ENCODE data around the gene SPAG7.

The SPAG7 gene

DNA sequence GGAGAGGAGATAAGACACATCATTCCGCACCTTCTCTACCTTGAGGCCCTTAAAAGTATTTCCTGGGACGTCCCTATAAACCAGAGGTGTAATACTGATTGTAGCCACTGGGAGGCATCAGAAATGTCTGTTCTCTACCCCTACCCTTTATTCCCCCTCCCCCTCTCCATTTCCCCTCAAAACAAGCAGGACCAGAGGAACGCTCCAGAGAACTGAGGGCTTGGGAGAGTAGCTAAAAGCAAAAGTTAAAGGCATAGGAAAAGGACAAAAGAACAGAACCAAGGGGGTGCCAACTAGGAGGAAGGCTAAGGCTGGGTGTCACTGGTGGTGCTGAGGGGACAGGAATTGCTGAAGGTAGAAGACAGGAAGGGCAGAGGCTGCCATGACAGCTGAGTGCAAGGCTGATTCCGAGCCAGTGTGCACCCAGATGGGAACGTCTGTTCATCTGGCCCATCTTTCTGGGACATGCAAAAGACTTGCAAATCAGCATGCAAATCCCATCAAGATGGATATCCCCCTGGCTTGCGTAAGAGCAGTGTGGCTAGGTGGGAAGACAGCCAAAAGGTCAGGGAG lies 13.1 kb upstream of the SPAG7 start:
- peak; percentile 83 for DNase-seq
- in situ Hi-C loops (cut with MboI; ENCODE audit: low pct_unique_long_range_greater_than_20kb, low sequenced_read_pairs) = no loop called here

DNA sequence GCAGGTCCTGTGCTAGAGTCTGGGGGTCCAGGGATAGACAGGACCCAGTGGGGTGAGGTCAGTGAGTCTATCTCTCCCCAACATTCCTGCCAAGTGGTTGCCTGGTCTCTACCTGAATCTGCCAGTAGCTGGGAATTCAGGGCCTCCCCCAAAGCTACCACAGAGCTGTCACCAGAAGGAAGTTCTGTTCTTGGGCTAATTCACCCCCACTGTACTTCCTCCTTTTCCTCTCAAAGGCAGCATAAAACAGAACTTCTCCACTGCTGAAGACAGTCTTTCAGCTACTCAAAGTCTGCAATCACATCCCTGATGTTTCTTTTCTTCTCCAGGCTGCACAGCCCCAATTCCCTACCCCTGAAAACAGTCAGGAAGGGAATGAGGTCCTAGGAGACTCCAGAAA lies 11.1 kb upstream of the SPAG7 start:
- DNase-seq = peak; percentile 74

DNA sequence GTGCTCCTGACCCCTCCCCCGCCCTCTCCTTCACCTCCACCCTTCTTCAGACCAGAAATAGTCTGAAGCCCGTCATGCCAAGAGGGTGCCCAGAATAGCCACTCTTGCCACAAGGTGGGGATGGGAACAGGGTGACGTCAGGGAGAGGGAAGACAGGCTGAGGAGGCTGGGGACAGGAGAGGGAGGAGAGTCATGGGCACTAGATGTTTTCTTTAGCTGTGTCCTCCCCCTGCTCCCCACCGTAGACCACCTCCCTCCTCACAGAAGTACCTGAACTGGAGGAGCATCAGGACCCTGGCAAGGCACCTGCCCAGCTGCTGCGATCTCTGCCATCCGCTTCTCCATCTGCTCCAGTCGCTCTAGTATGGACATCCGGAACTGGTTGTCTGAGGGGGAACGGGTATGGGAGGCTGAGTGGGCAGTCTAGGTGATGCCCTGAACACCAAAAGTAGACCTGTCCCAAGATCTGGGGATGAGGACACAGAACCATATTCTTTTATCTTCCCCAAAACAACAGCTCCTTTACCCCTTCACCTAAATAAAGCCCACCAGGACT lies 6.6 kb upstream of the SPAG7 start:
- DNase-seq = no peak
- in situ Hi-C loops (cut with MboI; ENCODE audit: low pct_unique_long_range_greater_than_20kb, low sequenced_read_pairs) = no loop called here

More for the DNA sequence above, 11.1 kb upstream of the SPAG7 start:
- in situ Hi-C loops (cut with MboI; ENCODE audit: low pct_unique_long_range_greater_than_20kb, low sequenced_read_pairs) = no loop called here

DNA sequence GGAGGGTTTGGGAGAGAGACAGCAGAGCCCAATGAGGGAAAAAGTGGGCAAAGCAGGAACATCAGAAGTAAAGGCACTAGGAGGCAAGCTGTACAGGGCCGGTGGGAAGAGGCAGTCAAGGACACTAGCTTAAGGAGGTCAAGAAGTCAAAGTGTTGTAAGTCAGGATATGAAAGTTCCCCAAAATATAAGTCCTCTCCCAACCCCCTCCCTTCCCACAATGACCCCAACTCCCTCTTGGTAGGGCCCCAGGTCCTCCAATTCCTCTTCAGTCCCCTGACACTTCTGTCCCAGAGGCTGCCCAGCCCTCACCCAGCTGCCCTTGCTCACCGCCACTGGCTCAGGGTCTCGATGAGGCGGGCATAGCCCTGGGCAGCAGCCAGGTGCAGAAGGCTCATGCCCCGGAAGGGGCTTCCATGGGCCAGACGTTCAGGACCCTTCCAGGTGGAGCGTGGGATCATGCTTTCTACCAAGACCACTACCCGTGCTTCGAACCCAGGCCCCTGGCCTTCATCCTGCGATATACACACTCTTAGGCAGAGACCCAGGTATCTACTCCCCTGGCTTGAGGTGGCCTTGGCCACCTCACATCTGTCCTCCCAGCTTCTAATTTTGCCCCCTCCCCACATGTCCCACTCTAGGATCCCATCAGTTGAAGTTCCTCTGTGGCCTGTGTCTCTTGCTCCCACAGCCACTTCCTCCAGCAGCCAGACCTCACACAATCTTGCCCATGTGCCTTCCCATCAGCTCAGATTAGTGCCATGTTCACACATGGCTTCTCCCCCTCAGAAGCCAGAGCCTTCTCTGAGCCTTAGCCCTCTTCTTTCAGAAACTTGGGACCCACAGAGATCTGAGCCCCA lies 5.9 kb upstream of the SPAG7 start:
- in situ Hi-C loops (cut with MboI; ENCODE audit: low pct_unique_long_range_greater_than_20kb, low sequenced_read_pairs) = no loop called here
- no peak for DNase-seq

DNA sequence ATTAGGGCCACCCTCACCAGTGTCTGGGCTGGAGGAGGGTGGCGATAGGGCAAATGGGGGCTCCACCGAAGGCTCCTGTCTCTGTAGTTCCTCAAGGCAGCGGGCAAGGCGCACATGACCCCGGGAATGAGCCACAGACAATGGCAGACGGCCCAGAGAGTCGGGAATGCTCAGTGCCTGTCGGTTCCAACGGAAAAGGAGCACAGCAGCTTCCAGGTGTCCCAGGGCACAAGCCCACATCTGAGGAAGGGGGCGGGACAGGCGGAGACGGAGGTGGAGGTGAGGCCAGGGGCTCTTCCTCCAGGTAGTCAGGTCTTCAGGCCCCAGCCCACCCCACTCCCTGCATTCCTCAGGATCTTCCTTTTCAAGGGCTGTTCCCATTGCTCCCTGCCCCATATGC lies 5.1 kb upstream of the SPAG7 start:
- no peak for DNase-seq
- in situ Hi-C loops (cut with MboI; ENCODE audit: low pct_unique_long_range_greater_than_20kb, low sequenced_read_pairs) = no loop called here

DNA sequence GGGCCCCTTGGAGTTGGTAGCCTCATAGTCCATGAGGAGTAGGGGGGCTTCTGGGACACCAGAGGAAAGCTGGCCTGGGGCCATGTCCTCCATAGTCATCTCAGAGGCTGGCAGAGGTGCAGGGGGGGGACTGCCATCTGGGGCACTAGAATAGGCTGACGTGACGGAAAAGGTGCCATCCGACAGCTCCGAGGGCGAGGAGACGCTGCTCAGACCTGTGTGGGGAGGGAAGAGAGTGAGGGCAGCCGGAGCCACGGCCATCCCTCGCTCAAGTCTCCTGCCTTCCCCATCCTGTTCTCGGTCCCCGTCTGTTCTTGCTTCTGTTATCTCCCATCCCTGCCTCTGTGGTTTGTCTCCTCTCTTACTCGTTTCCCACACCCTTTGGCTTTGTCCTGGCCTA lies 4.7 kb upstream of the SPAG7 start:
- in situ Hi-C loops (cut with MboI; ENCODE audit: low pct_unique_long_range_greater_than_20kb, low sequenced_read_pairs) = no loop called here
- no peak for DNase-seq

DNA sequence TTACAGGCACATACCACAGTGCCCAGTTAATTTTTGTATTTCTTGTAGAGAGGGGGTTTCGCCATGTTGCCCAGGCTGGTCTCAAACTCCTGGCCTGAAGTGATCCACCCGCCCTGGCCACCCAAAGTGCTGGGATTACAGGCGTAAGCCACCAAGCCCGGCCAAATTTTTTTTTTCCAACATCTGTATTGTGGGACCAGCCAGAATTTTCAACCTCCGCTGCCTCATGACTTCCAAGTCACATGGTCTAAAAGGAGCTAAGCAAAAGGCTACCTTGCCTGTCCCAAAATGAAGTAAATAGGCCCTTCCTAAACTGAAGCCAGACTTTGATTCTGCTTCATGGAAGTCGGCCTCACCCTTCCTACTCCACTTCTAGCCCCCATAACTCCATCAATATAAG lies 4.2 kb upstream of the SPAG7 start:
- no peak for DNase-seq
- in situ Hi-C loops (cut with MboI; ENCODE audit: low pct_unique_long_range_greater_than_20kb, low sequenced_read_pairs) = no loop called here

DNA sequence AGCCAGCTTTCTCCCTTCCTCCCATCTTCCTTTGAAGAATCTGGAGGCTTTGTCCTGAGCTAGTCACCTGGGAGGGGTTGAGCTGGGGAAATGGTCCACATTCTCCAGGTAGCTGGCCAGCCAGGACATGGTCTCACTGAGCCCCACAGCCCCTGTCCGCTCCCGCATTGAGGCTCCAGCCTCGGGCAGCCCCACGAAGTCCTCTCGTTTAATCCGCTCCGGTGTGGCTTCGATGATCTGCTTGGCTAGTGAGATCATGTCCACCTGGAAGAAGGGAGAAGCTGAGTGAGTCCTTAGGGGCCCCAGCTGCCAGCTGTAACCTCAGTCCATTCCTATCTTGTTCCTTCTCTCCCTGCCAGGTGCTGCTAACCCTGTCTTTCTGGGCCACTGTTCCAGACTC lies 2.7 kb upstream of the SPAG7 start:
- DNase-seq = no peak
- in situ Hi-C loops (cut with MboI; ENCODE audit: low pct_unique_long_range_greater_than_20kb, low sequenced_read_pairs) = no loop called here

DNA sequence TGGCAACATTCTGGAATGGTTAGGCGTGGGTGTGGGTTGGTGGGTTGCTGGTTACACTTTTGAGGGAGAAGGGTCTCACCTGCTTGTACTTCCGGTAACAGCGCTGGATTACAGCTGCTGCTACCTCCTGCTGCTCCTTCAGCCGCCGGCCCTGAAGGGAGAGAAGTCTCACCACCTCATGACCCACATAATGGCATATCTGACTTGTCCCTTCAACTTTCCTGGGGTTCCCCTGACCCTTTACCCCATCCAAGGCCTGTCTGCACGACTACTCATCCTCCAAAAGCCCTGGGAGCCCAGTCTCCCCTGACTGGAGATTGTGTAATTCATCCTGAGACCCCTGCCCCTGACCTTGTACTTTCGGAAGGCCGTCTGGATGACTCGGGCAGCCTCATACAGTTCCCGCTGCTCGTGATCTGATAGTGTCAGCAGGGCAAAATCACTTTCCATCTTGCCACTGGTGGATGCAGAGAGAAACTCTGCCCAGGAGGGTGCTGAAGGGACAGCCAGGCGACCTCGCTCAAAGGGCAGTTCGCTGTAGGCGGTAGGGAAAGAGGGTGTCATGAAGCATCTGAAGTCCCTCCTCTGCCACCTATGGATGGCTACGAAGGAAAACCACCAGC lies 2.0 kb upstream of the SPAG7 start:
- in situ Hi-C loops (cut with MboI; ENCODE audit: low pct_unique_long_range_greater_than_20kb, low sequenced_read_pairs) = no loop called here
- DNase-seq = no peak

DNA sequence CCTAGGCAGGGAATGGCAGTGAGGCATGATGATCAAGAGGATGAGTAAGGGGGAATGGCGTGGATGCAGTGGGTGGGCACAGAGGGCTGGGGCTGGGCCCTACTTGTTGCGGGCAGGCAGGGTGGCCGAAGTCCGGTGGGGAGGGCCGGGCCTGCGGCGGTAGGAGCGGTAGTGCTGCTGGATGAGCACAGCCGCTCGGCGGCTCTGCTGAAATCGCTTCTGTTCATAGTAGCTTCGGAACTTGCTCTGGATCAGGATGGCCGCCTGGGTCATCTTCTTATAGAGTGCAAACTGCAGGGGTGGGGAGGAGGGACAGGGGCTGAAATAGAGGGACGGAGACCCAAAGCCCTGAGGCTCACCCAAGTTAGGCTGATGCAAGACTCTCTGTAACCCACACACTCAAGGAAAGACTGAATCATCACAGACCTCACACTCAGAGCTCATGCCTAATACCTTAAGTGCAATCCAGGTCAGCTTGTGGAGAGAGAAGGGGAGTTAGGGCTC lies 1.5 kb upstream of the SPAG7 start:
- no peak for DNase-seq

DNA sequence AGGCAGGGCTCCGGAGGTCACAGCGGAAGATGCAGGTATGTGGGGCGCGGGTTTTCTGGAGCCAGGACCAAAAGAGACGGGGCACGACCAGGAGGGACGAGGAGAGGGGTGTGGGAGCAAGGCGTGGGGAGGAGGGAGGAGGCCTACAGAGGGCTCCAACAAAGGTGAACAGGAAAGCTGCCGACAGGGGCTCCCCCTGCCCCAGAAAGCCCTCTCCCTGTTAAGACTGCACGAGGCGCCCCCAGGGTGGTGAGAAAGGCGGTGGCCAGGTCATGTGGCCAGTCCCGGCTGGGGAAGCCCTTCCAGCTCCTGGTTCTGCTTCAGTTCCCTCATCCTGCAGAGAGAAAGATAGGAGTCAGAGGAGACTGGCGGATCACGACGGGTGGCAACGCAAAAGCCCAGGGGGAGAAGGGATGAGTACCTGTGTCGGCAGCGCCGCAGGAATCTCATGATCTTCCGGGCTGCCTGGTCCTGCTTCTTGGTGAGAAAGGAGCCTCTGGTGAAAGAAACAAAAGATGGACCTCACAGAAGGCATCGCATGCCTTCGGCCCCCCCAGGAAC lies 949 bp upstream of the SPAG7 start:
- in situ Hi-C loops (cut with MboI; ENCODE audit: low pct_unique_long_range_greater_than_20kb, low sequenced_read_pairs) = no loop called here
- no peak for DNase-seq

More for the DNA sequence above, 1.5 kb upstream of the SPAG7 start:
- in situ Hi-C loops (cut with MboI; ENCODE audit: low pct_unique_long_range_greater_than_20kb, low sequenced_read_pairs) = no loop called here

DNA sequence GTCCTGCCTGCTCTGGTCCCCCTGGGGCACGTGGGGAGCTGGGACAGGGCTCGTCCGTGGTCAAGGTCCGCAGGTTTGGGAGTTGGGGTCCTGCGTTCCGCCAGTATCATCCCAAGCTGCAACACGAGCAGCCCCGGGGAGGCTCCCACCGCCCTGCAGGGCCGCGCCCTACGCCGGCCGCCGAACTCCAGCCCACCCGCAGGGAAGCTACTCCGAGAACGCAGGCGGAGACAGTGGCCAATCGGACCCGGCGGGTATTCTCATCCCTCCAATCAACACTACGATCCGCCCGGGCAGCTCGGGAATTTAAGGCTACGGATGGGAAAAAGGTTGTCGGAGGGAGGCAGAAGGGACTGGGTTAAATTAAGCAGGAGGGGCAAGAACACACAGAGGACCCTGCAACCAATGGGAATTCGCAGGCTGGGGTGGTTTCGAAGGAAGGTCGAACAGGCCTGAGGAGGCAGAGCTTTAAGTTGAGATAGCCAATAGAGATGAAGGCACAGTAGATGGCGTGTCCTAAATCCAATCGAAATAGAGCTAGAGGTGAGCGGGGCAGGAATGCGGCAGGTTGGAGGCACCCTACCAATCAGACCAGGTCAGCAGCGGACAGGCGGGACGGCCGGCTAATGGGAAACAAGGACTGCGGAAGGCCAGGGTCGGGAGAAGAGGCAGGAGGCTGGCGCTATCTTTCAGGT lies 626 bp downstream of the SPAG7 start:
- DNase-seq = peak; percentile 100
- in situ Hi-C loops (cut with MboI; ENCODE audit: low pct_unique_long_range_greater_than_20kb, low sequenced_read_pairs) = no loop called here

DNA sequence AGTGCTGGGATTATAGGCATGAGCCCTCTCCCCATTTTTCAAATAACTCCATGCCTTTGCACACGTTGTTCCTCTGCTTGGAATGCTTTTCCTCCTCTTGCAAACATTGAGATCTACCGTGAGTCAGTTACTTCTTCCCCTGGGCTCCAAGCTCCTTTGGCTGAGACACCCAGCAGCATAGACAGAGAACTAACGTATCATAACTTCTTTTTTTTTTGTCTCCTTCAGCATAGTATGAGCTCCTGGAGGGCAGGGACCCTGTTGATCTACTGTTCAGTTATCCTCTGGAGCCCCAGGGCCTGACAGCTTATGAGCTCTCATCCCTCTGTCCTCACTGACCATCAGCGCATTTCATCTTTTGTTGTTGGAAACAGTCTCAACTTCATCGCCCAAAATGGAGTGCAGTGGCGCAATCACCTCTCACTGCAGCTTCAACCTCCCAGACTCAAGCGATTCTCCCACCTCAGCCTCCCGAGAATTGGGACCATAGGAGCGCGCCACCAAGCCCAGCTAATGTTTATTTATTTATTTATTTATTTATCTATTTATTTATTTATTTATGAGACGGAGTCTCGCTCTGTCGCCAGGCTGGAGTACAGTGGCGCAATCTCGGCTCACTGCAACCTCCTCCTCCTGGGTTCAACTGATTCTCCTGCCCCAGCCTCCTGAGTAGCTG lies 2.2 kb downstream of the SPAG7 start:
- DNase-seq = no peak
- in situ Hi-C loops (cut with MboI; ENCODE audit: low pct_unique_long_range_greater_than_20kb, low sequenced_read_pairs) = no loop called here

DNA sequence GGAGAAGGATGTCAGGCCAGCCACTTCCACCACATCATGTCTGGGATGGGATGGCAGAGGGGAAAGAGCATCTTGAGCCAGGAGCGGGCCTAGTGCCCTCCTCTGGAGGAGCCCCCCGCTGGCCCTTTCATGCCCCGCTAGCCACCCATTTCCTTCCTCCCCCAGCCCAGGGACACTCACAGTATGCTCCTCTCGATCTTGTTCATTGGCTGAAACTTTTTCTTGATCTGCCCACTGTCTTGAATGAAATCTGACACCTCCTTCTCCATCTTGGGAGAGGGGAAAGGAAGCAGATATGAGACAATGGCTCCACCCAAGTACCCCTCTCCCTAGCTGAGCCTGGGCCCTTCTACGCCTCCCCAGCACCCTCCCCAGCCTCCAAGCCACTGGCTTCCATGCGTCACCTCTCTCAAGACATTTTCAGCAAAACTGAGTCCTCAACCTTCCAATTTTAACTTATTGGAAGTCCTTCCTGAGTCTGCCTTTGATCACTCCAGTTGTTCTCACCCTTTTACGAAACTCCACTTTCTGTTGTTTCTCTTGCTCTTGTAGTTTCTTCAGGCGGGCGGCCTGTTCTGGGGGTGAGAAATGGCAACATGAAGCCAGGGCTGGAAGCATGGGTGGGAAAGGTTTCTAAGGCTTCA lies 7.2 kb downstream of the SPAG7 start:
- in situ Hi-C loops (cut with MboI; ENCODE audit: low pct_unique_long_range_greater_than_20kb, low sequenced_read_pairs) = no loop called here
- DNase-seq = peak; percentile 49

DNA sequence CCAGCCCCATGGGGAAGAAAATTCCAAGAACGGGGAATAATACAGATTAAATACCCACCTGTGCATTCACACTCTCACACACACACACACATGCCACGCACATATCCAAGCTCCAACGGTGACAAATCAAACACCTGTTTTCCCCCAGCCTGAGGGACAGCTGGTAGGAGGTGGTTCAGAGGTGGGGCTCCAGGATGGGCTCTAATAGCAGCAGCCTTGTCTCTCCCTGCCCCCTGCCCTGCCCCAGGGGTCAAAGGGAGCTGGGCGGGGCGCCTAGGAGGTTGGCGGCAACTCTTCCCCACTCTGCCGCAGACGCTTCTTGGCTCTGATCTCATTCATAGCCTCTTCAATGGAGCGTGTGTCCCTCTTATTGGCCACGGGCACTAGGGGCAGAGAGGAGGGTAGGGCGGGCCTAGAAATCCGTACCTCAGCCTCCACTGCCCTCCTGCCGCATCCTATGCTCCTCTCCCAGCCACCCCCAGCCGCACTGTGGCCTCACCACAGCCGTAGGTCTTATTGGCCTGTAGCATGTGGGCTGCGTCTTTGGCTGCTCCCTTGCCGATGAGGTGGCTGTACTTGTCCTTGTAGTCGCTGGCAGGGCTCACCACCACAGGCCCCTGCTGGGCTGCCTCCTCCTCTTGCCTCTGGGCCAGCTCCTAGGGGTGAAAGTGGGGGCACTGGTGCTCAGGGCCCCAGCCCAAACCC lies 8.2 kb downstream of the SPAG7 start:
- in situ Hi-C loops (cut with MboI; ENCODE audit: low pct_unique_long_range_greater_than_20kb, low sequenced_read_pairs) = no loop called here
- no peak for DNase-seq

DNA sequence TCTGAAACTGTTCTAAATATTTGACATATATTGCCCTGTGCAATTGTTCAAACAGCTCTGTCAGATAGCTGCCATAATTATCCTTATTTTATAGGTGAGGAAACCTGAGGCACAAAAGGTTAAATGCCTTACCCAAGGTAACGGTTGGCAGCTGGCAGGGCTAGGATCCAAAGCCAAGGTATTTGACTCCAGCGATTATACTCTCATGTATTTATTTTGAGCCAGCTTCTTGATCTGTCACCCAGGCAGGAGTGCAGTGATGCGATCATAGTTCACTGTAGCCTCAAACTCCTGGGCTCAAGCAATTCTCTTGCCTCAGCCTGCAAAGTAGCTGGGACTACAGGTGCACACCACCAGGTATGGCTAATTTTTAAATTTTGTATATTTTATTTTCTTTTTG lies 9.5 kb downstream of the SPAG7 start:
- no peak for DNase-seq
- in situ Hi-C loops (cut with MboI; ENCODE audit: low pct_unique_long_range_greater_than_20kb, low sequenced_read_pairs) = no loop called here

DNA sequence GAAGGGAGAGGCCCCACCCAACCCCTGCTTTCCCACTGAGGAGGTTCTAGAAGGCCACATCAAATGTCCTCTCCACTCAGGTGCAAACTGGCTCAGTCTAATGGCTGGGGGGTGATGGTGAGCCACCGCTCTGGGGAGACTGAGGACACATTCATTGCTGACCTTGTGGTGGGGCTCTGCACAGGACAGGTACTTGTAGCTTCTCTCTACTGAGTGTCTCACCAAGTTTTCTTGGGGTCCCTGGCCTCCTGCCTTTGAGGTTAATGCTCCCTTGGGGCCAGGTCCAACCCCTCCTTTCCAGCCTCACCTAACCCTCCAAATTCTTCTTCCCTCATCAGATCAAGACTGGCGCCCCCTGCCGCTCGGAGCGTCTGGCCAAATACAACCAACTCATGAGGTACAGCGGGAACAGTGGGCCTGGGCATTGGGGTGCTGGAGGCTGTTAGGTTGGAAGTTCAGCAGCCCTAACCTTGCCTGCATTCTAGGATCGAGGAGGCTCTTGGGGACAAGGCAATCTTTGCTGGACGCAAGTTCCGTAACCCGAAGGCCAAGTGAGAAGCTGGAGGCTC lies 11.0 kb downstream of the SPAG7 start:
- in situ Hi-C loops (cut with MboI; ENCODE audit: low pct_unique_long_range_greater_than_20kb, low sequenced_read_pairs) = no loop called here
- no peak for DNase-seq
